PC-3 (cell line): Measurements from ENCODE around the gene TMEM62. TPM values are rescaled to one million over a fixed set of nuclear protein-coding genes. Genes with fewer than 3 reads are reported as not detected.

Source experiments
- ATAC-seq: fragments of 200-7000 bp; cut with Tn5 transposase; 2 replicates; pipeline ENCODE4 v1.9.1; 2020; ENCODE audit warnings: mild to moderate bottlenecking, moderate library complexity
- BruUV-seq: library from RNA; stranded (reverse); fragments of 400-500 nt; replicated peaks from 2 replicates; lab custom pipeline; 2021; lab: Mats Ljungman, UMichigan
- CTCF ChIA-PET: fragments of 300-600 bp; sonication (Branson Sonifier 250); formaldehyde crosslinking; loops from one replicate; lab custom pipeline; 2022; ENCODE audit warnings: antibody characterized with exemption; lab: Charles Lee
- POLR2A ChIA-PET: fragments of 300-600 bp; sonication (Branson Sonifier 250); formaldehyde crosslinking; loops from one replicate; lab custom pipeline; 2022; ENCODE audit warnings: antibody characterized with exemption; ENCODE audit not compliant: unreplicated experiment; lab: Charles Lee
- DNase-seq: peaks from one replicate; pipeline ENCODE4 v3.0.0-alpha.2; 2015
- H2AFZ ChIP-seq: fragments of 300-600 bp; sonication (generic); 2 replicates; pipeline ENCODE4 v1.6.0; 2016; ENCODE audit warnings: antibody characterized with exemption, low read length
- H3F3A ChIP-seq: fragments of 300-600 bp; sonication (generic); one replicate; pipeline ENCODE4 v1.6.0; 2017; ENCODE audit warnings: antibody characterized with exemption, low read length, control low read depth, mild to moderate bottlenecking; ENCODE audit not compliant: unreplicated experiment
- H3K27ac ChIP-seq: fragments of 300-600 bp; sonication (generic); 2 replicates; pipeline ENCODE4 v1.5.1; 2016; ENCODE audit warnings: mild to moderate bottlenecking, low read length
- H3K27me3 ChIP-seq: fragments of 300-600 bp; sonication (generic); 2 replicates; pipeline ENCODE4 v1.6.1; 2016; ENCODE audit warnings: low read length, mixed read lengths
- H3K36me3 ChIP-seq: fragments of 300-600 bp; sonication (generic); 2 replicates; pipeline ENCODE4 v1.6.1; 2016; ENCODE audit warnings: low read depth, mixed run types, low read length, mixed read lengths
- H3K4me1 ChIP-seq: fragments of 300-600 bp; sonication (generic); 2 replicates; pipeline ENCODE4 v1.5.1; 2016; ENCODE audit warnings: low read length; ENCODE audit not compliant: insufficient read depth
- H3K4me2 ChIP-seq: fragments of 300-600 bp; sonication (generic); 2 replicates; pipeline ENCODE4 v1.6.0; 2016; ENCODE audit warnings: low read length
- H3K4me3 ChIP-seq: fragments of 300-600 bp; sonication (generic); 2 replicates; pipeline ENCODE4 v1.5.1; 2016; ENCODE audit warnings: mild to moderate bottlenecking, low read length, mixed read lengths
- H3K79me2 ChIP-seq: fragments of 300-600 bp; sonication (generic); 2 replicates; pipeline ENCODE4 v1.6.1; 2017; ENCODE audit warnings: low read length, mixed read lengths
- H3K9ac ChIP-seq: fragments of 300-600 bp; sonication (generic); 2 replicates; pipeline ENCODE4 v1.6.0; 2016; ENCODE audit warnings: mild to moderate bottlenecking, low read length
- H3K9me2 ChIP-seq: fragments of 300-600 bp; sonication (generic); replicated peaks from 2 replicates; pipeline ENCODE4 v1.6.1; 2016; ENCODE audit warnings: mixed run types, low read length, mixed read lengths
- H3K9me3 ChIP-seq: fragments of 300-600 bp; sonication (generic); 2 replicates; pipeline ENCODE4 v1.6.1; 2016; ENCODE audit warnings: low read length, mixed read lengths
- H4K20me1 ChIP-seq: fragments of 300-600 bp; sonication (generic); 2 replicates; pipeline ENCODE4 v1.6.1; 2016; ENCODE audit warnings: low read length, mixed read lengths
- CTCF ChIP-seq: fragments of 300-600 bp; sonication (generic); conservative IDR thresholded peaks from 2 replicates; pipeline ENCODE4 v1.5.1; 2017; ENCODE audit warnings: antibody characterized with exemption, low read depth, mild to moderate bottlenecking, low read length
- EZH2 ChIP-seq: fragments of 300-600 bp; sonication (generic); IDR thresholded peaks from one replicate; pipeline ENCODE4 v1.6.1; 2017; ENCODE audit warnings: antibody characterized with exemption, mild to moderate bottlenecking, low read length; ENCODE audit not compliant: unreplicated experiment
- EZH2phosphoT487 ChIP-seq: fragments of 300-600 bp; sonication (generic); IDR thresholded peaks from 2 replicates; pipeline ENCODE4 v1.6.1; 2018; ENCODE audit warnings: mild to moderate bottlenecking, antibody characterized with exemption, low read length, borderline replicate concordance
- intact Hi-C: fragments of 100-400 bp; cut with micrococcal nuclease; formaldehyde crosslinking; loops from 2 replicates; pipeline ENCODE4 v1.9.0; 2023
- total RNA-seq: library from RNA; depleted of rRNA; stranded (reverse); fragments of >200 nt; gene quantifications from 2 replicates; pipeline ENCODE4 v1.2.3, GENCODE V29; 2014

TMEM62 gene
- total RNA-seq, 1 experiment from 2014 or later = 19.6 TPM

GRCh38 chr15:43198992-43199391, 65.6 kb downstream of the TMEM62 start:
- no peak overlapping the region for H3K9ac ChIP-seq
- POLR2A ChIA-PET = no interaction called here
- H3K36me3 ChIP-seq = peaks cover 2% of the 10 kb centered on the region; the same call in 1 of the 2 replicates
- BruUV-seq = no TSS peak
- H3K4me1 ChIP-seq = peaks cover 2% of the 10 kb centered on the region; the same call in 1 of the 2 replicates
- no peaks in the 10 kb centered on the region for H4K20me1 ChIP-seq
- H3K9me2 ChIP-seq = no peaks in the 10 kb centered on the region
- ATAC-seq = no peak
- H3K9me3 ChIP-seq = no peaks in the 10 kb centered on the region
- TF ChIP-seq EZH2phosphoT487 = no peak
- no peak for TF ChIP-seq EZH2
- no peak for TF ChIP-seq CTCF
- intact Hi-C loops = no loop called here
- no peaks in the 10 kb centered on the region for H3K27me3 ChIP-seq
- no peak overlapping the region for H2AFZ ChIP-seq
- no peaks in the 10 kb centered on the region for H3K79me2 ChIP-seq
- no peak overlapping the region for H3K4me2 ChIP-seq
- DNase-seq = no peak
- no peak overlapping the region for H3K4me3 ChIP-seq
- CTCF ChIA-PET = no interaction called here
- no peak overlapping the region for H3K27ac ChIP-seq
- no peaks in the 10 kb centered on the region for H3F3A ChIP-seq

DNA sequence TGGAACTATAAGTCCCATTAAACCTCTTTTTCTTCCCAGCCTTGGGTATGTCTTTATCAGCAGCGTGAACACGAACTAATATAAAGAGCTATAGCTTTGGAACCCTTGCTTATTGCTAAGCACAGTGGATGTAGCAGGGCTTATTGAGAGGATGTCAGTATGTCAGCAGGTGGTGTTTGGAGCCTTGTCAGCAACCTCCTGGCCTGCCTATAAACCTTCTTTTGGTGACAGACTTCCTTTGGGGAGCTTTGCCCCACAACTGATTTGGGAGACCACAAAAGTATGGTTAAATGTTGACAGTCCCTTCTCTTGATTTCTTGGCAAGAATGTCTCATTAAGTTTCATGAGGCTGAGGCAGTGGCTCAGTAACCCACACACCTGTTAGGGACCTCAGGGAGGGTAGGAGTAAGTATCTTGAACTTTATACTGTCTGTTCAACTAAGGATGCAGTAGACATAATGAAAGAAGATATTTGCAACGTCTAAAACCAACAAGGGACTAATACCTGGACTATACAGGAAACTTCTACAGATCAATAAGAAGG, 66.6 kb downstream of the TMEM62 start:
- ChIA-PET CTCF (no interaction called here), POLR2A (no interaction called here)
- Histone ChIP-seq H3K9me3 (no peaks in the 10 kb centered on the region), H3K36me3 (peaks cover 2% of the 10 kb centered on the region; the same call in 1 of the 2 replicates), H4K20me1 (no peaks in the 10 kb centered on the region), H2AFZ (no peak overlapping the region), H3K9ac (no peak overlapping the region), H3K27me3 (no peaks in the 10 kb centered on the region), H3K4me1 (peaks cover 7% of the 10 kb centered on the region; the same call in 1 of the 2 replicates), H3K9me2 (no peaks in the 10 kb centered on the region), H3K4me2 (no peak overlapping the region), H3K4me3 (no peak overlapping the region), H3F3A (no peaks in the 10 kb centered on the region), H3K79me2 (no peaks in the 10 kb centered on the region), H3K27ac (no peak overlapping the region)
- no TSS peak for BruUV-seq
- intact Hi-C loops = no loop called here
- no peak for DNase-seq
- ATAC-seq = no peak
- TF ChIP-seq CTCF = no peak
- TF ChIP-seq EZH2phosphoT487 = no peak
- no peak for TF ChIP-seq EZH2
